SH-SY5Y (cell line): ENCODE measurements around the gene PTBP1.

Experiments used
- GATA2 ChIP-seq: IDR thresholded peaks from 2 replicates; pipeline ENCODE4 v1.6.1; 2011; ENCODE audit warnings: mild to moderate bottlenecking, low read depth, low read length
- GATA3 ChIP-seq: IDR thresholded peaks from 2 replicates; pipeline ENCODE4 v1.6.1; 2011; ENCODE audit warnings: low read depth, mild to moderate bottlenecking, low read length, moderate library complexity

- TF ChIP-seq GATA2 (no peak), GATA3 (no peak)
Measured at GRCh38 chr19:821825-822503, 24.7 kb downstream of the PTBP1 start, which contains the start of gene PLPPR3.
